GM12865 (cell line): ENCODE data around the gene SPRED1.
"Not testable (repeated sequence)": the region's sequence is repeated elsewhere in the genome, so short reads cannot be mapped to it uniquely, and the experiment has no call there.

Experiments used
- DNase-seq: peaks from one replicate; pipeline ENCODE4 v3.0.0; 2010; ENCODE audit warnings: low read depth
- H3K4me3 ChIP-seq: 2 replicates; pipeline ENCODE4 v1.5.1; 2011; ENCODE audit warnings: mild to moderate bottlenecking, low read depth, low read length, control low read depth
- TF ChIP-seq, protein P1 (sequence below): IDR thresholded peaks from 2 replicates; pipeline ENCODE4 v1.5.1; 2011; ENCODE audit warnings: low read length, control low read depth, low read depth, inconsistent platforms; ENCODE audit not compliant: insufficient read depth; ENCODE audit errors: missing control alignments

SPRED1 gene

DNA sequence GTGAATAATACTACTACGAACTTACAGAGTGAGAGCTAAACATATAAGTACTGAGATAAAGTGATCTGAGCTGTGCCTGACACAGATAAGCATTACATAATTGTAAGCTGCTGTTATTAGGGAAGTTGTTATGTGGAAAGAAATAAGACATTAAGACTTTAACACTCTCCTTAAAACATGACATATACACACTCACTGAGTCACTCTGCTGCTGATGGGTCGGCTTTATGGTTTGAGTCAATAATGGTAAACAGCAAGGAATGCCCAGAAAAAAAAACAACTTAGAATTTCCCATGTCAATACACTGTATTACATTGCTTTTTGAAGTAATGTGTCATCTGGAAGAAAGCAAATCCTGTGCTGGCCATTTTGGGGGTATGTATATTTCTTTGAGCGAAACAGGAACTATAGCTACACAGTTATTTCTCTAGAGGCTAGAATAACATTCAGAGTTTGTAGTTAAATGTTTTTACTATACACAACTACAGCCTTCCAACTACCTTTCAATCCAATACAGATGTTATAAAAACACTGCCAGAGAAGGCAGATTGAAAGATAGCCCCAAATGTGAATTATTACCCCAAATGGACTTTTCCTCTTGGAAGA, 22.8 kb upstream of the SPRED1 start:
- TF ChIP-seq, protein P1, sequence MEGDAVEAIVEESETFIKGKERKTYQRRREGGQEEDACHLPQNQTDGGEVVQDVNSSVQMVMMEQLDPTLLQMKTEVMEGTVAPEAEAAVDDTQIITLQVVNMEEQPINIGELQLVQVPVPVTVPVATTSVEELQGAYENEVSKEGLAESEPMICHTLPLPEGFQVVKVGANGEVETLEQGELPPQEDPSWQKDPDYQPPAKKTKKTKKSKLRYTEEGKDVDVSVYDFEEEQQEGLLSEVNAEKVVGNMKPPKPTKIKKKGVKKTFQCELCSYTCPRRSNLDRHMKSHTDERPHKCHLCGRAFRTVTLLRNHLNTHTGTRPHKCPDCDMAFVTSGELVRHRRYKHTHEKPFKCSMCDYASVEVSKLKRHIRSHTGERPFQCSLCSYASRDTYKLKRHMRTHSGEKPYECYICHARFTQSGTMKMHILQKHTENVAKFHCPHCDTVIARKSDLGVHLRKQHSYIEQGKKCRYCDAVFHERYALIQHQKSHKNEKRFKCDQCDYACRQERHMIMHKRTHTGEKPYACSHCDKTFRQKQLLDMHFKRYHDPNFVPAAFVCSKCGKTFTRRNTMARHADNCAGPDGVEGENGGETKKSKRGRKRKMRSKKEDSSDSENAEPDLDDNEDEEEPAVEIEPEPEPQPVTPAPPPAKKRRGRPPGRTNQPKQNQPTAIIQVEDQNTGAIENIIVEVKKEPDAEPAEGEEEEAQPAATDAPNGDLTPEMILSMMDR: no peak
- DNase-seq: no peak
- no peak overlapping the region for H3K4me3 ChIP-seq

DNA sequence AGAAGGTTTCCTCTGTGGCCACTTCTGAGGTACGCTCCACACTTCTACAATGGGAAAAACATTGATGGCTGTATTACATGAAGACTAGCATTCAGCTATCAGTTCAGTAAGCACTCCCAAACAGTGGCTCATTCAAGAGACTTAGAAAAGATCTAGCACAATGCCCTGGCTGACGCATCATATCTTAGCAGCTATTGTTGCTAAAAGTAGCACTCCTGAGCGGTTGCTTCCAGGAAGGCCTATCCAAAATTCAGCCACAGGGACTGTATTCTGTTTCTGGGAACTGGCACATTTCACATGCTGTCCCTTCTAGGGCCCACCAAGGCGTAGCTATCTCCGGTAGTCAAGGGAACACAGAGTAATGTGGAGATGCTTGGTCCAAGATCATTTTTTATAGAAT, 21.2 kb upstream of the SPRED1 start:
- no peak overlapping the region for H3K4me3 ChIP-seq
- TF ChIP-seq, protein P1: no peak
- no peak for DNase-seq

DNA sequence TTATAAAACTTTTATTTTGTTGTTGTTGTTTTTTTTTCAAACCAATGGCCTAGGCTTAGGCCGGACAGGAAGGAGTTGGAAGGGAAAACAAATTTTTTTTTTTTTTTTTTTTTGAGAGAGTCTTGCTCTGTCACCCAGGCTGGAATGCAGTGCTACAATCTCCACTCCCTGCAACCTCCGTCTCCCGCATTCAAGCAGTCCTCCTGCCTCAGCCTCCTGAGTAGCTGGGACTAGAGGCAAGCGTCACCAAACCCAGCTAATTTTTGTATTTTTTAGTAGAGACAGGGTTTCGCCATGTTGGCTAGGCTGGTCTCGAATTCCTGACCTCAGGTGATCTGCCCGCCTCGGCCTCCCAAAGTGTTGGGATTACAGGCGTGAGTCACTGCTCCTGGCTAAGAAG, 15.6 kb upstream of the SPRED1 start:
- H3K4me3 ChIP-seq, DNase-seq: not testable (repeated sequence)

DNA sequence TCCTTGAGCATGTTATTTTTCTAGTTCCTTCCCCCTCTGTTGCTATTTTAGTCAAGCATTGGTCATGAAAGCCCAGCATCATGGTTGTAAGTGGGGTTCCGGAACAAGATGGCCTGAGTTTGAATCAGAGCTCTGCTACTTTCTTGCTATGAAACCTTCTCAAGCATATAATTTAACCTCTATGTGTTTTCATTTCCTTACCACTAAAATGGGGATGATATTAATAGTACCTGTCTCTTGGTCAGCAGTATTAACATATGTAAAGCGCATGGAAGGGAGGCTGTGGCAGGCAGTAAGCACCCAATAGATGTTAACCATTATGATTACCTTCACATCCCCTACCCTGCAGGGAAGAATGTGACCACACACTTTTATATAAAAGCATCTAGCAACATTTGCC, 14.3 kb upstream of the SPRED1 start:
- TF ChIP-seq, protein P1: no peak
- DNase-seq: peak; percentile 37
- H3K4me3 ChIP-seq: no peak overlapping the region

DNA sequence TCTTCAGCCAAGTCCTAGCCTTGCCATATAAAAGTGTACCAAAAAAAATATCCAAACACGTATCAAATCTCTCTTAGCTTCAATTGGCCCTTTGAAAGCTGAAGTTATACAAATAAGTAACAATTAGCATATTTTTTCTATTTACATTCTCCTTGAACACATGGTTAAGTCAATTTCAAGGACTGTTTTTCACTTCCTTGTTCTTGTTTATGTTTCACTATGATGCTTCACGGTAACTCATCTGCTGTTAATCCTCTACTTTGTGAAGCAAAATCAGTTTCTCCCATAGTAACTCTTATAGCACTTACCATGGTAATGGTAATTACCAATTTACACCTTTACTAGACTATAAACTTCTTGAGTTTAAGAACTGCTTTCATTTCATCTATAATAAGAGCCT, 10.6 kb upstream of the SPRED1 start:
- peak; percentile 31 for DNase-seq
- TF ChIP-seq, protein P1: no peak

DNA sequence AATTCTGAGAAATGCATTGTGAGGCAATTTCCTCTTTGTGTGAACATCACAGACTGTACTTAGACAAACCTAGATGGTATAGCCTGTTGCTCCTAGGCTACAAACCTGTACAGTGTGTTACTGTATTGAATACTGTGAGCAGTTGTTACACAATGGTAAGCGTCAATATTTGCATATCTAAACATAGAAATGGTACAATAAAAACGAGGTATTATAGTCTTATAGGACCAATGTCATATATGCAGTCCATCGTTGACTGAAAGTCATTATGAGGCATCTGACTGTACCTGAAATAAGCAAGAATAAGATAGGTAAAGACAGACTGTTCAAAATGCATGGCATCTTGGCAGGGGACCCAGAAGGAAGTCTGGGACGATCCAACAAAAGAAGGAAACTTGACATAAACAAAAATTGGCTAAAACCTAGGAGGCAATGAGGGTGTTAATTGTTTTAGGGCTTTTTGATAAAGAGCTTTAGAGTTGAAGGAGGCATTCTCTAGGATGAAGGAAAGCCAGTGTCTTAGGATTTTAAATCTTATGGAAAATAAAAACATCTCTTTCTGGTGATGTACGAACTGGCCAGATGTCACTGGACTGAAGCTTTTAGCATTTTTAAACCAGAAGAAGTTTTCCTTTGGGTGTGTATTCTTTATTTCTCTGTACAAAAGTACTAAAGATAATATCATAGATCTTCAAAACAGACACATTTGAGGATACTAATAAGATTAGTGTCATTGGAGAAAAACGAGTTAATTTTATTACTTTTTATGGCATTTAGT, 9.2 kb upstream of the SPRED1 start:
- TF ChIP-seq, protein P1: no peak
- no peak for DNase-seq
- no peak overlapping the region for H3K4me3 ChIP-seq

More for the DNA sequence above, 10.6 kb upstream of the SPRED1 start:
- H3K4me3 ChIP-seq: no peak overlapping the region

DNA sequence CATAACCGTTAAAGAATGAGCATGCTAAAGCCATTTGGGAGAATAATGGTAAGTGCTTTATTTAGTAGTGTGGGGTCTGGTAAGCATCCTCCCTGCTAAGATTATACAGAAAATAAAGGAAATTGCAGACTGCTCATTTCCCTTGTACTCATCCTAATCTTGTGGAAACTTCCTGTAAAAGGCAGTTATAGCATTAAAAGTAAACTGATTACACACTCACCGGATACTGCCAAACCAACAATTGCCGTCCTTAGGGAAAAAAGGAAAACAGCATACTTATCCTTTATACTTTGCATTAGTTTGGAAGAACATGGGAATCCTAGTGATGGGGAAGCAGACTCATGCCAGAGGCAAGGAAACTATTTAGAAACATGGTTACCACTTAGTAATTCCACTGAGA, 5.3 kb upstream of the SPRED1 start:
- no peak overlapping the region for H3K4me3 ChIP-seq
- DNase-seq: no peak
- TF ChIP-seq, protein P1: no peak
